ENCODE data around the gene CGRRF1. TPM values are rescaled to one million over a fixed set of nuclear protein-coding genes. Genes with fewer than 3 reads are reported as not detected.

The CGRRF1 gene
- total and polyA plus RNA-seq, 9 donors = 17.9 to 36.7 (median 21.4) TPM

- H3K4me3 ChIP-seq = no peak overlapping the region
- H3K4me1 ChIP-seq (ENCODE audit: insufficient read depth) = no peaks in the 10 kb centered on the region
- H3K9me3 ChIP-seq = no peaks in the 10 kb centered on the region
- H3K27ac ChIP-seq = no peak overlapping the region
- H3K36me3 ChIP-seq = no peaks in the 10 kb centered on the region
- H3K27me3 ChIP-seq = no peaks in the 10 kb centered on the region
- intact Hi-C loops (cut with DNase I) = no loop called here
- 63 to 72% (median 68%) methylated on average over 7 of the region's 7 CpGs for WGBS, 3 donors
- DNase-seq = no peak
- TF ChIP-seq POLR2A (IDR thresholded peaks at IDR 0.05) (no peak), EP300 (IDR thresholded peaks at IDR 0.05) (no peak), CTCF (IDR thresholded peaks at IDR 0.05) (no peak)
Measured at GRCh38 chr14:54498579-54498978, 11.1 kb upstream of the CGRRF1 start.

GRCh38 chr14:54500744-54501143 is 9.0 kb upstream of the CGRRF1 start:
- TF ChIP-seq CTCF (IDR thresholded peaks at IDR 0.05) = no peak
- TF ChIP-seq EP300 (IDR thresholded peaks at IDR 0.05) = no peak
- no peak for TF ChIP-seq POLR2A (IDR thresholded peaks at IDR 0.05)
- WGBS, 3 donors = 83 to 89% (median 86%) methylated on average over 3 of the region's 3 CpGs
- intact Hi-C loops (cut with DNase I) = no loop called here
- H3K9me3 ChIP-seq = no peaks in the 10 kb centered on the region
- H3K27me3 ChIP-seq = no peaks in the 10 kb centered on the region
- no peaks in the 10 kb centered on the region for H3K4me1 ChIP-seq (ENCODE audit: insufficient read depth)
- DNase-seq = no peak
- no peaks in the 10 kb centered on the region for H3K36me3 ChIP-seq
- H3K4me3 ChIP-seq = no peak overlapping the region
- H3K27ac ChIP-seq = no peak overlapping the region

- Histone ChIP-seq H3K4me1 (ENCODE audit: insufficient read depth) (no peaks in the 10 kb centered on the region), H3K27ac (no peak overlapping the region), H3K4me3 (no peak overlapping the region), H3K36me3 (no peaks in the 10 kb centered on the region), H3K27me3 (no peaks in the 10 kb centered on the region), H3K9me3 (no peaks in the 10 kb centered on the region)
- no peak for DNase-seq
- intact Hi-C loops (cut with DNase I) = no loop called here
- no peak for TF ChIP-seq CTCF (IDR thresholded peaks at IDR 0.05)
- no peak for TF ChIP-seq EP300 (IDR thresholded peaks at IDR 0.05)
- no peak for TF ChIP-seq POLR2A (IDR thresholded peaks at IDR 0.05)
- WGBS, 3 donors = 77 to 80% (median 78%) methylated on average over 3 of the region's 3 CpGs
Measured at GRCh38 chr14:54501480-54501879, 8.2 kb upstream of the CGRRF1 start.

GRCh38 chr14:54502602-54503001 is 7.1 kb upstream of the CGRRF1 start:
- H3K36me3 ChIP-seq = no peaks in the 10 kb centered on the region
- no peaks in the 10 kb centered on the region for H3K4me1 ChIP-seq (ENCODE audit: insufficient read depth)
- H3K4me3 ChIP-seq = no peak overlapping the region
- TF ChIP-seq POLR2A (IDR thresholded peaks at IDR 0.05) (no peak), CTCF (IDR thresholded peaks at IDR 0.05) (no peak)
- H3K27me3 ChIP-seq = no peaks in the 10 kb centered on the region
- DNase-seq = no peak
- H3K9me3 ChIP-seq = no peaks in the 10 kb centered on the region
- intact Hi-C loops (cut with DNase I) = no loop called here
- no peak overlapping the region for H3K27ac ChIP-seq
- 46 to 55% (median 48%) methylated on average over 2 of the region's 2 CpGs for WGBS, 3 donors

- WGBS, 3 donors = 55 to 65% (median 57%) methylated on average over 3 of the region's 3 CpGs
- Histone ChIP-seq H3K4me3 (no peak overlapping the region), H3K27me3 (no peaks in the 10 kb centered on the region), H3K4me1 (ENCODE audit: insufficient read depth) (no peaks in the 10 kb centered on the region), H3K27ac (no peak overlapping the region), H3K9me3 (no peaks in the 10 kb centered on the region), H3K36me3 (no peaks in the 10 kb centered on the region)
- DNase-seq = no peak
- intact Hi-C loops (cut with DNase I) = no loop called here
- no peak for TF ChIP-seq POLR2A (IDR thresholded peaks at IDR 0.05)
- no peak for TF ChIP-seq EP300 (IDR thresholded peaks at IDR 0.05)
- TF ChIP-seq CTCF (IDR thresholded peaks at IDR 0.05) = no peak
Measured at GRCh38 chr14:54503486-54503885, 6.2 kb upstream of the CGRRF1 start.

Data from ovary (tissue), 9 donors.